Activated naive CD8-positive, alpha-beta T cell treated with anti-CD3 and anti-CD28 coated beads, Interleukin-2, amount 50 U/mL, for 16 hours (primary cell): ENCODE data around the gene NEXMIF.
"Not testable (repeated sequence)": the region's sequence is repeated elsewhere in the genome, so short reads cannot be mapped to it uniquely, and the experiment has no call there.

Source experiments
- DNase-seq: peaks from one replicate; pipeline ENCODE4 v3.0.0-alpha.2; 2020; ENCODE audit warnings: low read depth, low spot score

Gene NEXMIF

GRCh38 chrX:74797338-74797887, 127.8 kb downstream of the NEXMIF start:
- no peak for DNase-seq

DNA sequence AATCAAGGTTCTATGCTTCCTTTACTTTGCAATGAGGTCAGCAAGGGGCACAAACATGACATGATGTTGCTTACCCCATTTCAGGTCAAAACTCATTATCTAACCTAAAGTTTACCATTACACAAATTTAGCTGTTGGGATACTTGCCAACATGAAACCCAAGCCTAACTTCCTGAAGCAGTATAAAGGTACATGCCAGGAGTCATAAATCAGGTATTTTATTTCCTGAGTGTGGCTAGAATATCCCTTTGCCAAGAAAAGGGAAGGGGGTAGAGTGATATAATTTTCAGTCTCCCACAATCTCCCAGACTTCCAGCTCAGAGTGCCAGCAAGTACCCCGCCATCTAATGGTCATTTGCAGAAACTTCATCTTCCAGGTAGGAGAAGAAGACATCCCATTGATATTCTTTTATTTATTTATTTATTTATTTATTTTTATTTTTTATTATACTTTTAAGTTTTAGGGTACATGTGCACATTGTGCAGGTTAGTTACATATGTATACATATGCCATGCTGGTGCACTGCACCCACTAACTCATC, 136.6 kb downstream of the NEXMIF start:
- DNase-seq, result no peak

DNA sequence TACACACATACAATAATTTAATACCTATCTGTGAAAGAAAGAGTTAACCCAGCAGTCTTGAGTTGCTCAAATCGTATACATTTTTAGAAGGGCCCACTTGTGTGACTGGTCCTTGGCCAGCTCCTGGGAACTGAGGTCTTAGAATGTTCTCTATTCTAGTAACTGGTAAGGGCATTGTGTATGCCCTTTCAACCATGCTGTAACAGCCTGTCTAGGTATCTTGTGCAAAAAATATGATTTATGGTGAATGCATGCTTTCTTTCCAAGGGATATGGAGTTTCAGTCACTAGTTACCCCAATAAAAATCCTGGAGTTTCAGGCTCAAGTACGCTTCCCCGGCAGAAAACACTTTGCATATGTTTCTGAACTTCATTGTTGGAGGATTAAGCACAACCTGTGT, 140.6 kb downstream of the NEXMIF start:
- DNase-seq, result no peak

DNA sequence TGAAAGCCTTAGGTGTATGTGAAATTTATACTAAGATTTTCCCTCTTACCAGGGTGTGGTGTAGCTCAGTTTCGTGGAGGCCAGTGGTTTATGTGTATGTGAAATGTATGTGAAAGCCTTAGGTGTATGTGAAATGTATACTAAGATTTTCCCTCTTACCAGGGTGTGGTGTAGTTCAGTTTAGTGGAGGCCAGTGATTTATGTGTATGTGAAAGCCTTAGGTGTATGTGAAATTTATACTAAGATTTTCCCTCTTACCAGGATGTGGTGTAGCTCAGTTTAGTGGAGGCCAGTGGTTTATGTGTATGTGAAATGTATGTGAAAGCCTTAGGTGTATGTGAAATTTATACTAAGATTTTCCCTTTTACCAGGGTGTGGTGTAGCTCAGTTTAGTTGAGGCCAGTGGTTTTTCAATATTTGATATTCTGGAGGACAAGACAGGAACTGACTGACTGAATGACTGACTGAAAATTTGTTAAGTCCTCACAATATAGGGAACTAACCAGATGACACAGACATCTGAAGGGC, 143.7 kb downstream of the NEXMIF start:
- no peak for DNase-seq

- DNase-seq, result no peak
Measured at GRCh38 chrX:74779175-74779574, 146.1 kb downstream of the NEXMIF start.

GRCh38 chrX:74774988-74775387, 150.3 kb downstream of the NEXMIF start:
- no peak for DNase-seq

GRCh38 chrX:74736450-74736849, 188.8 kb downstream of the NEXMIF start:
- no peak for DNase-seq

GRCh38 chrX:74705269-74705668, 220.0 kb downstream of the NEXMIF start:
- DNase-seq, result no peak

GRCh38 chrX:74701343-74701742, 223.9 kb downstream of the NEXMIF start:
- DNase-seq, result not testable (repeated sequence)

GRCh38 chrX:74684466-74684865, 240.8 kb downstream of the NEXMIF start:
- DNase-seq, result no peak
